ENCODE data around the gene IGLON5.

DNA sequence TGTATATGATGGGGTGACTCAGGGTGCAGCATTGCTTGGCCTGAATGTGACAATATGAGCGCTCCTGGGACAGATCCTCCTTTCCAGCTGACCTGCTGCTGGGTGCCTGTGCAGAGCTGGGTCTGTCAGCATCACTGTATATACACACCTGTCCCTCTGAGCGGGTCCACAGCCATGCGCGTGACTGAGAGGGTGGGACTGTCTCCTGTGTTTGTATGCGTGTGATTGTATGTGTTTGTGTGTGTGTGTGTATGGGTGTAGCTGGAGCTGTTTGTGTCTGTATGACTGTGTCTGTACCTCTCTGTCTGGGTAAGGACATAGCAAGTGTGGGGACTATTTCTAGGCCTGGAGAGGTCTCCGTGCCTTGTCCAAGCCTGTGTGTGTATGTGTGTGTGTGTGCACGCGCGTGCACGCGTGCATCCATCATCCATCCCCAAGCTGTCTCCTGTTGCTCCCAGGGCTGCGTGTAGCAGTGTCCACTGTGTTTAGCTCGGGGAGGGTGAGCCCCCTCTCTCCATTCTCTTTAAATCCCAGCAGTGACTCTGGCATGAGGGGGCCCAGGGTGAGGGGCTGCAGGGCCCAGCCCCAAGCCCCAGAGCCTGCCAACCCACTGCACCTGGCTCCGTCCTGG lies 8.3 kb downstream of the IGLON5 start:
- TF ChIP-seq NFE2L1 (CRISPR knock-in tag; IDR thresholded peaks at IDR 0.05) = no peak
- TF ChIP-seq, protein P1, sequence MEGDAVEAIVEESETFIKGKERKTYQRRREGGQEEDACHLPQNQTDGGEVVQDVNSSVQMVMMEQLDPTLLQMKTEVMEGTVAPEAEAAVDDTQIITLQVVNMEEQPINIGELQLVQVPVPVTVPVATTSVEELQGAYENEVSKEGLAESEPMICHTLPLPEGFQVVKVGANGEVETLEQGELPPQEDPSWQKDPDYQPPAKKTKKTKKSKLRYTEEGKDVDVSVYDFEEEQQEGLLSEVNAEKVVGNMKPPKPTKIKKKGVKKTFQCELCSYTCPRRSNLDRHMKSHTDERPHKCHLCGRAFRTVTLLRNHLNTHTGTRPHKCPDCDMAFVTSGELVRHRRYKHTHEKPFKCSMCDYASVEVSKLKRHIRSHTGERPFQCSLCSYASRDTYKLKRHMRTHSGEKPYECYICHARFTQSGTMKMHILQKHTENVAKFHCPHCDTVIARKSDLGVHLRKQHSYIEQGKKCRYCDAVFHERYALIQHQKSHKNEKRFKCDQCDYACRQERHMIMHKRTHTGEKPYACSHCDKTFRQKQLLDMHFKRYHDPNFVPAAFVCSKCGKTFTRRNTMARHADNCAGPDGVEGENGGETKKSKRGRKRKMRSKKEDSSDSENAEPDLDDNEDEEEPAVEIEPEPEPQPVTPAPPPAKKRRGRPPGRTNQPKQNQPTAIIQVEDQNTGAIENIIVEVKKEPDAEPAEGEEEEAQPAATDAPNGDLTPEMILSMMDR (IDR thresholded peaks at IDR 0.05) = no peak
- no peak for TF ChIP-seq GABPB1 (CRISPR knock-in tag; IDR thresholded peaks at IDR 0.05)
- TF ChIP-seq, protein P2, sequence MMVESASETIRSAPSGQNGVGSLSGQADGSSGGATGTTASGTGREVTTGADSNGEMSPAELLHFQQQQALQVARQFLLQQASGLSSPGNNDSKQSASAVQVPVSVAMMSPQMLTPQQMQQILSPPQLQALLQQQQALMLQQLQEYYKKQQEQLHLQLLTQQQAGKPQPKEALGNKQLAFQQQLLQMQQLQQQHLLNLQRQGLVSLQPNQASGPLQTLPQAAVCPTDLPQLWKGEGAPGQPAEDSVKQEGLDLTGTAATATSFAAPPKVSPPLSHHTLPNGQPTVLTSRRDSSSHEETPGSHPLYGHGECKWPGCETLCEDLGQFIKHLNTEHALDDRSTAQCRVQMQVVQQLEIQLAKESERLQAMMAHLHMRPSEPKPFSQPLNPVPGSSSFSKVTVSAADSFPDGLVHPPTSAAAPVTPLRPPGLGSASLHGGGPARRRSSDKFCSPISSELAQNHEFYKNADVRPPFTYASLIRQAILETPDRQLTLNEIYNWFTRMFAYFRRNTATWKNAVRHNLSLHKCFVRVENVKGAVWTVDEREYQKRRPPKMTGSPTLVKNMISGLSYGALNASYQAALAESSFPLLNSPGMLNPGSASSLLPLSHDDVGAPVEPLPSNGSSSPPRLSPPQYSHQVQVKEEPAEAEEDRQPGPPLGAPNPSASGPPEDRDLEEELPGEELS (CRISPR knock-in tag; IDR thresholded peaks at IDR 0.05) = no peak
- TF ChIP-seq NR3C1 (CRISPR knock-in tag; conservative IDR thresholded peaks at IDR 0.05; ENCODE audit: low read depth) = no peak
- TF ChIP-seq CREB1 (CRISPR knock-in tag; IDR thresholded peaks at IDR 0.05) = no peak
- TF ChIP-seq, protein P3, sequence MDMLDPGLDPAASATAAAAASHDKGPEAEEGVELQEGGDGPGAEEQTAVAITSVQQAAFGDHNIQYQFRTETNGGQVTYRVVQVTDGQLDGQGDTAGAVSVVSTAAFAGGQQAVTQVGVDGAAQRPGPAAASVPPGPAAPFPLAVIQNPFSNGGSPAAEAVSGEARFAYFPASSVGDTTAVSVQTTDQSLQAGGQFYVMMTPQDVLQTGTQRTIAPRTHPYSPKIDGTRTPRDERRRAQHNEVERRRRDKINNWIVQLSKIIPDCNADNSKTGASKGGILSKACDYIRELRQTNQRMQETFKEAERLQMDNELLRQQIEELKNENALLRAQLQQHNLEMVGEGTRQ (CRISPR knock-in tag; IDR thresholded peaks at IDR 0.05) = no peak

Data from WTC11 (cell line).